ENCODE data around the gene OTUB2. TPM values are rescaled to one million over a fixed set of nuclear protein-coding genes. Genes with fewer than 3 reads are reported as not detected.

Gene OTUB2
- total RNA-seq, 2 donors from 2014 or later, result 2.0 to 4.7 TPM

DNA sequence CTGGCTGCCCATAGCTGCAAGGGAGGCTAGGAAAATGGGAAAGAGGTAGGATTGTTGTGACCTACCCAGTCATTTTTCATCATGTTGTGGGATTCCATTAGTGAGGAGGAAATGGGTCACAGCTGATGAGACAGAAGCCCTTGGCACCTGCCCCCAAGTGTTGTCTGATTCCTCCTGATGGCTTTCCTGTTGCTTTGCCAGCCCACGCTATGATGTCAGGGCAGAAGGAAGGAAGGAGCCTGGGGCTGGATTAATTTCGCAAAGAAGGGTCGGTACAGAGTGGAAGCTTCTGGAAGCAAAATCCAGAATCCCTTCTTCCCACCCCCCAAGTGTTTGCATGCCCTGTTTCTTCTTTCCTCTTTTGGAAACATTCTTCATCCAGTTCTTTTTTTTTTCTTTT lies 8.7 kb downstream of the OTUB2 start:
- no peak for DNase-seq
- no peak for ATAC-seq
- intact Hi-C loops (cut with DNase I, micrococcal nuclease), result loop anchor here in 1 of 2 donors (5.0 kb wide), 1 partner anchor 102 kb away; no protein-coding TSS in a partner anchor

DNA sequence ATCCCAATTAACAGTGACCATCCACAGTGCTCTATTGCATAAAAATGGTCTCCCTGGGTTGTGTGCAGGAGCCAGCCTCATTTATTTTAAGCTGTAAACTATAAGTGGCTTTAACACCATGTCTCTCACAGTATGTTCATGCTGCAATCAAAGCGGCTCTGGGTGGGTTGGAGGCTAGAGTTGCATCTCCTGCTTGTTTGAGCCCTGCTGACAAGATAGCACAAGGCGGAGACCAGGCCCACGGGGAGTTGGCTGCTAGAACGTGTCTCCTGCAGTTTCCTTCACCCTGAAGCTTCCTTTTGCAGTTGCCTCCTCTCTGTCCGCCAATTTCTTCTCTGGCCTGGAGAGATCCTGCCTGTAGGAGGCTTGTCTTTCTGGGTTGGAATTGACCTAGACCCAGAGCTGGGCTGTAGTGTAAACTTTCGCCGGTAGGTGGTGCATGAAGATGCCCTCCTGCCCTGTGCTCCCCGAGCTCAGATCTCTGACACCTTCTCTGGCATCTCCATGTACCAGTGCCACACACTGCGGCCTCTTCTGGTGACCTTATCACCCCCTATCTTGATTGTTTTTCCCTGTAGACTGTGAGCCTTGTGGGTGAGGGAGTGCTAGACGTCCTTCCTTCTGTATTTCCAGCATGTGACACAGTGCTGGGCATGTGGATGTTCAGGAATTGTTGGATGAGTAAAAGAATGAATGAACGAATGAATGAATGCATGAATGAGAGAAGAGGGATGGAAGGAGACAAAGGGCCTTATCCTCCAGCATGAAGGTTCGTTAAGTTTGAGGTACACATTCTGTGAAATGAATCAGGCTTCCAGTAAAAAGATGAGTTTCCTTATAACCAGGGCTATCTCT lies 10.4 kb downstream of the OTUB2 start:
- intact Hi-C loops (cut with DNase I, micrococcal nuclease), result loop anchor here in 1 of 2 donors (5.0 kb wide), 1 partner anchor 101 kb away; no protein-coding TSS in a partner anchor
- peak; percentile 86 for ATAC-seq

DNA sequence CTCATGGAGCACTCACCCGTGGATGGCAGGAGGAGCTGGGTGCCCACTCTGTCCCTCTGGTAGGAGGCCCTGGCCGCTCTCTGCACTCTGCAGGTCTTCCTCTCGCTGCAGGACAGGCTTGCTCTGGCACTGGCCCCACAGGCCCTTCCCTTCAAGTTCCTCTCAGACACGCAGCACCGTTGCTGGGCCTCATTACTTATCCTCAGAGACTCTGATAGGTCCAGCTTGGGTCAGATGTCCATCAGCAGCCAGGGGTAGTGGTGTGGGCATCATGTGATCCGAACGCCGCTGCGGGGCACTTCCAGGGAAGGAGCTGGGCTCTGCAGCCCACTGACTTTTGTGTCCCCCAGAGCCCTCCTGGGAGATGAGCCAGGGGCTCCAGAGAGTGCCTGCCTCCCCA lies 11.8 kb downstream of the OTUB2 start:
- intact Hi-C loops (cut with DNase I, micrococcal nuclease), result loop anchor here in 1 of 2 donors (5.0 kb wide), 1 partner anchor 99 kb away; no protein-coding TSS in a partner anchor
- ATAC-seq (no peak), DNase-seq (no peak)

More for the DNA sequence above, 10.4 kb downstream of the OTUB2 start:
- DNase-seq, result peak; percentile 56 to 86

DNA sequence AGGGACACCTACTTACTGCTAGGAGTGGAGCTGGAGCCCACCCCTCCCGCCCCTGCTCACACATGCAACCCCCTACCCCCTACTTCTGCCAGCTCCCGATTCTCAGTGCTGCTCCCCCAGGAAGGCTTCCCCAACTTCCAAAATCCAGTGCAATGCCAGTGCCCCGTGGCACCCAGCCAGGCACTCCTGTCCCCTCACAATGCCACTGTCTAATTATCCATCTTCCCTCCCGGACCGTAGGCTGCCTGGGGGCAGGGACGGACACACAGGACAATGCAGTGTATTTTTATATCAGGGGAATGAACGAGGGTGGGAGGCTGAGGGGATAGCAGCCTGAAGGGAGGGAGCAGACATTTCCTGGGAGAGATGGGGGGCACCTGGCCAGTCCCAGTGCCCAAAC lies 12.4 kb downstream of the OTUB2 start:
- intact Hi-C loops (cut with DNase I, micrococcal nuclease), result loop anchor here in 1 of 2 donors (5.0 kb wide), 1 partner anchor 99 kb away; no protein-coding TSS in a partner anchor
- no peak for ATAC-seq

DNA sequence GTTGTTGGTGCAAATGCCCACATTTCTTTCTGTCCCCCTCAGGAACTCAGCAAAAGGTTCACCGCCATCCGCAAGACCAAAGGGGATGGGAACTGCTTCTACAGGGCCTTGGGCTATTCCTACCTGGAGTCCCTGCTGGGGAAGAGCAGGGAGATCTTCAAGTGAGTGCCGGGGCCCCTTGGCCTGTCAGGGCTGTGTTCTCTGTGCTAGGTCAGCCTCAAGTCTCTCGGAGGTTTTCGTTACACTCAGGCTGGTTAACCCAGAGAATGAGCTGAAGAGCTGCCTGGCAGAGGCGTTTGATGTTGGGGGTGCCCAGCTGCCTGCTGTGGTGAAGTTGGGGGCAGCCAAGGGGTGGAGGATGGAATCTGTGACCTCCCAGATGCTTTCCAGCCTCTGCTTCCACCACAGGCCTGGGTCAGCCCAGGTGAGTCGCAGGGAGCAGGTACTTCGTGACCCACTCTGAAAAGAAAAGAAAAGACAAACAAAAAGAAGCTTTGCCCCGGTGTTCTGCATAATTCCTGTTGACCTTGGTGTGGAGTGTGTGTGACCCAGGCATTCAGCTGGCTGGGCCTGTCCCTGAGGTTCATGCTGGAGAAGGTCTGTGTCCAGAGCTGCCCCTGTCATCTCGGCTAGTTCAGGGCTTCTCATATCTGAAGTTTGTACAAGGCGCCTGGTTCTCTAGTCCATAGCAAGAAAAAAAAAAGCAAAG lies 12.9 kb downstream of the OTUB2 start:
- ATAC-seq (no peak), DNase-seq (no peak)
- intact Hi-C loops (cut with DNase I, micrococcal nuclease), result loop anchor here in 1 of 2 donors (5.0 kb wide), 1 partner anchor 98 kb away; no protein-coding TSS in a partner anchor

More for the DNA sequence above, 12.4 kb downstream of the OTUB2 start:
- no peak for DNase-seq

DNA sequence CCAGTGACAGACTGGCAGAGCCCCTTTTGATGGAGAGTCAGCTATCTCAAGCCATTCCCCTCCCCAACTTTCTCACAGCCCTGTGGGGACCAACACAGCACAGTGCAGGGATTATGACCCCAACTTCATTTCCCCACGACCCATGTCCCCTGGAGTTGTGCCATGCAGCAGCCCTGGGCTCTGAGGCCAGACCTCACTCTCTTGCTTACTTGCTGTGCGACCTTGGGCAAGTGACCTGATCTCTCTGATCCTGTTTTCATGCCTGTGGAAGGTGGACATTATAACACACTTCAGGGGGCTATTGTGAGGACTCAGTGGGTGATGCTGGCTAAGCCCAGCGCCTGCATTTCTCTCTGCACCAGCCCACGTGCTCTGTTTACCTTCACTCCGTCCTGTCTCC lies 14.1 kb downstream of the OTUB2 start:
- no peak for DNase-seq
- no peak for ATAC-seq
- intact Hi-C loops (cut with DNase I, micrococcal nuclease), result no loop called here

DNA sequence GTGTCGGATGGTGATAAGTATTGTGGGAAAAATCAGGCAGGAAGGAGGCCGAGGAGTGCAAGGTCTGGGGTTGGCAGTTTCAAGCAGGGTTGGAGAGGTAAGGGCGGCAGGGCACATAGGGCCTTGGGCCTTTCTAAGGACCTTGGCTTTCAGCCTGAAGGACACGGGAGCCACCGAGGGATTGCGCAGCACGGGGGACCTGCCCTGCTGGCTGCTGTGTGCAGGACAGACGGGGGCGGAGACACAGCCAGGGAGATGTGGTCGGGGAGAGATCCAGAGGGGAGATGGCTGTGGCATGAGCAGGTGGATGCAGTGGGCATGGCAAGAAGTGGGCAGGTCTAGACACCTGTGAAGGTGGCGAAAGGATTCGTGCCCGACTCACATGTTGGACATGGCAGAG lies 14.7 kb downstream of the OTUB2 start:
- intact Hi-C loops (cut with DNase I, micrococcal nuclease), result no loop called here
- ATAC-seq (no peak), DNase-seq (no peak)

DNA sequence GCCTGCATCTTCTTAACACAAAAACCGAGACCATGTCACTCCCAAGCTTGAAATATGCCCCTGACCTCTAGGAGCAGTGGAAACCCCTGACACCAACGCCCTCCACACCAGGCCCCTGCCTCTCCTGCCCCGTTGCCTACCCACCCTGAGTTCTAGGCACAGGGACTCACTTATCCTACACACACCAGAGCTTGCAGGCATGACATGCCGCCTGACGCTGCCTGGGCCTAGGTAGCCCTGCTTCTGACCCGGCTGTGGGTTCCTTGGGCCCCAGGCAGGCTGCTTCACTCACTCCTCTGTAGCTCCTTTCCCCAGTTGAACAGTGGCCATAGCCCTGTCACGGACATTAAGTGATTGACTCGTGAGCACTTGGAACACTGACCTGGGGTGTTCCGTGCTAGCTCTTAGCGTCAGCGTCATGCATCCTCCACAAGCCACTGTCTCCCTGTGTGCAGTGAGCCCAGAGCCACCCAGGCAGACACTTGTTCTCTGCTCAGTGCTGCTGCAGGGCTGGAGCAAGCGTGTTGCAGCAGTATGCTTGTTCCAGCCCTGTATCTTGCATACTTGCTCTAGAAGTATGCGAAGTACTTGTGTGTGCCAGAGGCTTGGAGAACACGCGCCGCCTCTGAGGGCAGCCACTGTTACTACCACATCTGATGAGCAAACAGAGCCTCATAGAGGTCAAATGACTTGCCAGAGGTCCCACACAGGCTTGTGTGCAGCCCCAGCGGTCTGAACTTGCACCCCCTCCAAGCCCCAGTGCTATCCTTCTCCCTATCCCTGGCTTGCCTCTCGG lies 15.6 kb downstream of the OTUB2 start:
- ATAC-seq (no peak), DNase-seq (no peak)
- intact Hi-C loops (cut with DNase I, micrococcal nuclease), result no loop called here

DNA sequence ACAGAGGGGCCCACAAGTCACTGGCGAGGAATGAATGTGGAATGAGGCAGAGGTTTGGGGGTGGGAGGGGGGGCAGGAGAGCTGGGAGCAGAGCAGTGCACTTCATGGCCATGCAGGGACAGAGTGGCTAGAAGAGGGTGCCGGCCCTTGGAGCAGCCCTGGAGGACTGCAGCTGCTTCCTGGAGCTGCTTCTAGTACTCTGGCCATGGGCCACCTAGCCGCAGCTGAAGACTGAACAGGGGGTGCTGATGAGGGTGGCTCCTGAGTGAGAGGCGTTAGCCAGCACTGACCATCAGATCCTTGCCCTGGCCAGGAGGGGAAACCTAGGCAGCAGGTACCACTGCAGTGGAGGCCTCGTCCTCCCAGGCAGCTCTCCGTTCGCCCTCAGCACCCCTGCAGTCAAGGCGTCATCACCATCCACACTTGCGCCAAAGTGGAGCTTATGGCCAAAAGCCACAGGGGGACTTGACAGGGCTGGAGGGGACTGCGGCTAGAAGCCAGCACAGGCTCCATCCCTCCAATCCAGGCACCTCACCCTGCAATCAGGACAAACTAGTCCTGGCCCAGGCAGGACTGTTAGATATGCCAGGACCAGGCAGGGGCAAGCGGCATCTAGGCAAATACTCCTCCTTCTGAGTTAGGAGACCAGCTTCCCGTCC lies 16.4 kb downstream of the OTUB2 start:
- no peak for DNase-seq
- ATAC-seq, result no peak

DNA sequence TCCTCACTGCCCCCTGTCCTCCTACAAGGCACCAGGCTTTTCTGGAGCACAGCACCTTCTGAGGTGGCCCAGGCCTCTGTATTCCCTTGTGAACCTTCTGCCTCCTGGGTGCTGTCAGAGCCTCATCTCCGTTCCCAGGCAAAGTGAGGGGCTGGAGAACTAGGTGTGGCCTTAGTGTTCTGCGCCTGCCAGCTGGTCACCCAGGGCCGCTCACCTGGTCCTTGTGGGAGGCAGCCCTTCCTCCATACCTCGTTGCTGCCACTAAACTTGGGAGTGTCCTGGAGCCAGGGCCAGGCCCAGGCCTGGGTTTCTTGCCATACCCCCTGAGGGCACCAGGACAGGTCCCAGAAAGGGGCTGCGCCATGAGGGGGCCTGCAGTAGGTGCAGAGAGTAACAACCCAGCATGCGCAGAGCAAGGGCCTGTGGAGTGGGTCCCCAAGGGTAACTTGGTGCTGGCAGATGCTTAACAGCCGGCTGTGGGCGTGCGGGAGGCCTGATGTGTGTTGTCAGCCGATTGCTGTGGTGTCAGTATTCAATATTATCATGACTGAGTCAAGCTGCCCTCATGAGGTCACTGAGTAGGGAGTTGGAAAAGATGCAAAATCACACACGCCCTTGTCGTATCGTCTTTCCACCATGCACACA lies 17.1 kb downstream of the OTUB2 start:
- ATAC-seq (peak; percentile 39), DNase-seq (no peak)
- intact Hi-C loops (cut with DNase I, micrococcal nuclease), result no loop called here

More for the DNA sequence above, 16.4 kb downstream of the OTUB2 start:
- intact Hi-C loops (cut with DNase I, micrococcal nuclease), result no loop called here

DNA sequence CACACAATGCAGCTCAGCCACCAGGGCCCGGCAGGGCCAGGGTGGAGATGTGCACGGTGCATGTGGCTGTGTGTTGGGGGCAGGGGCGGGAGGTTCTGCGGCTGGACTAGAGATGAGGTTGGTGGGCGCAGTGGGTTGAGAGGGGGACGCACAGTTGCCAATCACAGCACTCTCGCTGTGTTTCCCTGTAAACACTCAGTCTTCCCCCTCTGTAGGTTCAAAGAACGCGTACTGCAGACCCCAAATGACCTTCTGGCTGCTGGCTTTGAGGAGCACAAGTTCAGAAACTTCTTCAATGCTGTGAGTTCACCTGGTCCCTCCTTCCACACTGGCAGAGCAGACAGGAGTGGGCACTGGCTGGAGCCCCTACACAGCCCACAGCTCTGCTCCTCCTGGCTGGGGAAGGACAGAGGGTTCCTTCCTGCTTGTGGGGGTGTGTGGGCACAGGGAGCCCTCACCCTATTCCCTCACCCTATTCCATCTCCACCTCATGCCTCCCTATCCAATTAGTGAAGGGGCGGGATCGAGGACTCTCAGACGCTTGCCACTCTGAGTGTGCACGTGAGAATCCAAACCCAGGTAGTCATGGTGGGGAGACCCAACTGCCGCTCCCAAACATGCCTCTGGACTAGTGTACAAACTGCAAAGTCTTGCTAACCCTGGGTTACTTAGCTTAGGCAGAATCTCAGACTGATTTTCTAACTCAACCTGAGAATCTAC lies 17.8 kb downstream of the OTUB2 start:
- intact Hi-C loops (cut with DNase I, micrococcal nuclease), result no loop called here
- ATAC-seq (peak; percentile 4), DNase-seq (peak in 1 of 2 donors; percentile 11)

DNA sequence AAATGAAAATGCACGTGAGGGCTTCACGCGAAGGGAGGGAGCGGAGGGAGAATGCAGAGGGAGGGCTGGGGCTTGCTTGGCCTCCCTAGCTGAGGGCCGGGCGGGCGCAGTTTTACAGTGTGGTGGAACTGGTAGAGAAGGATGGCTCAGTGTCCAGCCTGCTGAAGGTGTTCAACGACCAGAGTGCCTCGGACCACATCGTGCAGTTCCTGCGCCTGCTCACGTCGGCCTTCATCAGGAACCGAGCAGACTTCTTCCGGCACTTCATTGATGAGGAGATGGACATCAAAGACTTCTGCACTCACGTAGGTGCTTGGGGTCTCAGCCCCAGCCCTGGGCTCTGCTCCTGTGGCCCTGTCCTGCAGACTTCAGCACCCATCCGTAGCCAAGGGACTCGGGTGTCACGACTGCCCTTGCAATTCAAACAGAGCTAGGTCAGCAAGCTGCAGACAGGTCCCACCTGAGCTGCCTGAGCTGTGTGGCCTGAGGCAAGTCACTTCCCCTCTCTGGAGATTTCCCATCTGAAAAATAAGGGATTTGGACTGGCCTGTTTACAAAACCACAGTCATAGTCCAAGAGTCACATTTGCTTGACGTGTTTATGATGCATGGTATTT lies 18.4 kb downstream of the OTUB2 start:
- ATAC-seq (no peak), DNase-seq (peak in 1 of 2 donors; percentile 19)
- intact Hi-C loops (cut with DNase I, micrococcal nuclease), result no loop called here

DNA sequence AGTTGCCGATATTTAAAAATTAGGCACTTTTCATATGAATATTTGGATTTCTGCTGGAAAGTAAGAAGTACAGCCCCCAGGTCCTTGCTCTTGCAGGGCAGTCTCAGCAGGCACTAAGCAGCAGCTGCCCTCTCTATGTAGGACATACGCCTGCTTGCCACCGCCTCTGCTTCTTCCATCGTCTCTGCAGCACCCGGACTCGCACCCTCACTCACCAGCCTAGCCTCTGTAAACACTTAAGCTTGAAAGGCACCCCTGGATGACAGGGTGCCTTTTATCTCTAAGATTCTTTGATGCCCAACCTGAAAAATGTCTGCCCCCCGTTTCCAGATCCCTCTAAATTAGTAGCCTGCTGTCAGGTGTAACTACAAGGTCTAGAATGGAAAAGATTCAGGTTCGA lies 19.0 kb downstream of the OTUB2 start:
- ATAC-seq, result no peak
- no peak for DNase-seq
- intact Hi-C loops (cut with DNase I, micrococcal nuclease), result no loop called here

DNA sequence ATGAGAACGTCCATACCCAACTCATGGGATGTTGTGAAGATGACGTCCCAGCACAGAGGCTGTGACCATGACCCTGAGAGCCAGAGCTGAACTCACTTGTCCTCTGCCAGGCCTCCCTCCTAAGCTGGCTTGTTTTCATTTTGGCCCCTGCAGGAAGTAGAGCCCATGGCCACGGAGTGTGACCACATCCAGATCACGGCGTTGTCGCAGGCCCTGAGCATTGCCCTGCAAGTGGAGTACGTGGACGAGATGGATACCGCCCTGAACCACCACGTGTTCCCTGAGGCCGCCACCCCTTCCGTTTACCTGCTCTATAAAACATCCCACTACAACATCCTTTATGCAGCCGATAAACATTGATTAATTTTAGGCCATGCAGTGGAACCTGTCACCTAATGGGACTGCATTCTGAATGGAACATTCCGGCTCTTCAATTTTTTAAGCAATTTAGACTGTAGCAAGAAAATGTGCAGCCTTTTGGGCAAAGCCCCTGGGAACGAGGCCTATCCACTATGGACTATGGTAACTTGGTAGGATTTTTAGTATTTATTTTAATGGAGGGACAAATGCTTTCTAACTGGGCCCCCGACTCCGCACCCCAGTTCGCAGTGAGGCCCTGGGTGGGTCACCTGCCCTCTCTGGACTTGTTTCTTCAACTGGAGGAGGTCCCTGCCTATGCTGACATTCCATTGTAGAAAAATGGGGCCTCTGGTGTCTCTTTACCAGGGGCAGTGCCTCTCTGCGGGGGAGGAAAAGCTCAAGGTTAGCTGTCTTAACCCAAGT lies 19.6 kb downstream of the OTUB2 start:
- ATAC-seq (no peak), DNase-seq (no peak)
- intact Hi-C loops (cut with DNase I, micrococcal nuclease), result no loop called here

DNA sequence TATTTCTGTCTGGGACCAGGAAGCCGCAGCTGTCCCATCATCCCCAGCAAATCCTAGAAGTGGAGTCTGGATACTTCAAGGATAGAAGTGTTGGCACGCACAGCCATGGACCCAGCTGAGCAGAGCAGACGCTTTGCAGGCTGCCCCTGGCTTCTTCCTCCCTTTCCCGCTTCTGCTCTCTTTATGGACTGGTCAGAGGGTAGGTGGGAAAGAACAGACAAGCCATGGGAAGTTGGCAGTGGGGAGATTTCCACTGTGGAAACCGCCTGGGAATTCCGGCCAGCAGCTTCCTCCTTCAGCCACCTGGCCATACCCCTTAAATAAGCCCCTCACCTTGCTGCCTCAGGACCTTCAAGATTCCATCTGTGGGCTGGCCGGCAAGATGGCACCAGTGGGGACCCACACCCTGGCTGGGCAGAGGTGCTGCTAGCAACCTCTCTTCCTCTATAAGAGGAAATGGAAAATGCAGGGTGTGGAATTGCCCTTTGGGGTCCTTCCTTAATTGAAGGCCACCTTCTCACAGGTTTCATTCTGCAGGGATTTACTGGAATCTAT lies 20.6 kb downstream of the OTUB2 start:
- intact Hi-C loops (cut with DNase I, micrococcal nuclease), result no loop called here
- no peak for ATAC-seq
- DNase-seq, result no peak

DNA sequence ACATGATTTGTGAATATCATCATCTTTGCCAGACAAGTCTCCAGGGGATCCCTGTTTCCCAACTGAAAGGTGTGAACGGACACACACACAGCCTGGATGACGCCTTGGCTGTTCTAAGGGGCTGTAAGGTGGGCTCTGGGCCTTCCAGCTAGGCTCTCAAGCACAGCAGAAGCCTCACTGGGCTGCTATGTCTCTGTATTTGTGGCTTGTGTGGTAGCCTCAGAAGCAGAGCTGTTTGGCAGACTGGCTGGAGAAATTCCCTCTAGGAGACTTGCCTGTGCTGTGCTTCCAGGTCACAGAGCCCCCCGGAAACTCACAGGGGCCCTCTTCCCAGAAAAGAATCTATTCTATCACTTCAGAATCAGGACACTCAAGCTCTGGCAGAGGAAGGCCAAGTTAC lies 21.4 kb downstream of the OTUB2 start:
- intact Hi-C loops (cut with DNase I, micrococcal nuclease), result no loop called here
- DNase-seq (no peak), ATAC-seq (no peak)

Measured in left colon (tissue), 2 donors.